Dermis blood vessel endothelial cell (primary cell): Measurements from ENCODE around the gene BATF. TPM values are rescaled to one million over a fixed set of nuclear protein-coding genes. Genes with fewer than 3 reads are reported as not detected.

Experiments used
- DNase-seq: peaks from one replicate; pipeline ENCODE4 v3.0.0; 2010
- total RNA-seq: library from RNA; depleted of rRNA; stranded (reverse); fragments of >200 nt; gene quantifications from 2 replicates; pipeline ENCODE4 v1.2.3, GENCODE V29; 2014

BATF gene
- total RNA-seq, 1 donor from 2014 or later = 3.2 TPM

DNA sequence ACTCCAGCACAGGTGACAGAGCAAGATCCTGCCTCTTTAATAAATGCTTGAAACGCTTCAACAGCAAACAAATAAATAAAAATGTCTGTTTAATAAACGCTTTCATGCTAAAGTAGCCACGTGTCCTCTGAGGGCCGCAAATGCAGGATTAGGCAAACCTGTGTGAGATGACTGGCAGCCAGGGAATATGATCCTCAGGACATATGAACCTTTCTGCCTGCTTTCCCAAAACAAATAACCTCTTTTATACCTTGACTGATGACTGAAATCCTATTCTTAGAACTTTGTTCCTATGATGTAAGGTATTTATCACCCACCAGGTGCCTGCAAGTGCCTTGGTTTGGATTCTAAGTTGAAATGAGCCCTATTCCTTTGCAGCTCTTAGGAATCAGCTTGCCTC lies 41.7 kb downstream of the BATF start:
- DNase-seq = no peak

- no peak for DNase-seq
These were observed 42.8 kb downstream of the BATF start for GRCh38 chr14:75565056-75565455.

DNA sequence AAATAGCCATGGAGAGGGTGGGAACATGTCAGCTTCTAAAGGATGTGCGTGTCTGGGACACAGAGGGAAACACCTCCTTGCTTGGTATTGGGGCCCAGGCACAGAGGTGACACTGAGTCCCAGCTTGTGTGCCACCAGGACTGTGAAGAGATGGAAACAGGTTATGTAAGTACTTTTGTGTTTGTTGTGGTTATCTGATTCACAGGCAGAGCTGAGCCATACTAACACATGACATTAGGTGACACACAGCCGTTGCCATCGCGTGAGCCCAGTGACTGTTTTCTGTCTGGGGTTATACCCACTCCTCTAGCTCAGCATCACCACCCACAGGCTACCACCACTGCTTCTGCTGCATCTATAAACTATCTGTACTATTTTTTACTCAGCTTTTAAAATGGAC lies 44.1 kb downstream of the BATF start:
- DNase-seq = no peak

DNA sequence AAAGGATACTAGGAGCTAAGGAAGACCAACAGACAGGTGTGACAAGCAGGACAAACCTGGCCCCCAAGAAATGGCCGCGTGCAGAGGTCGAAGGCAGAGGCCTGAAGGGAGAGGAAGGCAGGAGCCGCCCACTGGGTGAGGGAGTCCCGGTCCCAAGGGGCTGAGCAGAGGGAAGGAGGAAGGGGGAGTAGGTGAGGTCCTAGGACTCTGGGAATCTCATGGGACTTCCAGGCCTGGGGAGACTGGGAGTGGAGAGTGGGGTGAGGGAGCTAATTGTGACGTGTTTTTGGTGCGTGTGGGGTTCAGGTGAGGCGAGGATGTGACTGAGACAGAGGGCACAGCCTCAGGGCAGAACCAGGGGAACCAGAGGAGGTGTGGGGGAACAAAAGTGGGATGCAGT lies 44.5 kb downstream of the BATF start:
- DNase-seq = no peak

DNA sequence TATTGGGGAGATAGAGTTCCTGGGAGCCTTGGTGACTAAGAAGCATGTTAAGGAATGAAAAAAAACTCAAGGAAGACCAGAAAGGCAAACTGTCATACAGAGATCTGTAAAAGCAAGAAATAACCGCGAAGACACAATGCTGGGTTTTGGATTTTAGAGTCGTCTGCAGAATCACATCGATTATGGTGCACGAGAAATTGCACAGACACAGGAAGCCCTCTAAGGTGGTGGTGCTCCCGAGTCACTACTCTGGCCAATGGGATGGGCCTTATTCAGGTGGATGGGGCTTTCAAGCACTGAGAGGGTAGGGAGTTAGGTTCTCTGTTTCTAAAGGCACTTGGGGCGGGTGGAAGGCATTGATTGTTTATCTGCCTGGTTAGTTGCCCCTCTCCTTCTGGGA lies 45.9 kb downstream of the BATF start:
- no peak for DNase-seq

GRCh38 chr14:75568791-75569190 lies 46.5 kb downstream of the BATF start:
- DNase-seq = no peak

DNA sequence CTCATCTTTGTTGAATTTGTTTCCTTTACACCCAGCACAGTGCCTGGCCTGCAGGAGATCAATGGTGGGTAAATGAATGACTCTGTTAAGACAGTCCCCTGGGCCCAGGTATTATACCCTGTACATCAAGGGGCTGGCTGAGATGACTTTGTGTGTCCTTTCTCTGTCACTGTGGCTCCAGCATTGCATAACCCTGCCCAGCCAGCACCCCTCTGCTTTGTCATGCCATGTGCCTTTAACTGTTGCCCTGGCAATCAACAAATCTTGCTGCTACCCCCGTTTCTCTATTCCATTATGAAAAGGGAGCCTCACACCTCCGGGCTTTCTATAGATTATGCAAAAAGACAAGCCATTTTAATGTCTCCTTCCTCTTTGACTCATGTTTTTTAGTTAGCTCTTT lies 48.5 kb downstream of the BATF start:
- no peak for DNase-seq

DNA sequence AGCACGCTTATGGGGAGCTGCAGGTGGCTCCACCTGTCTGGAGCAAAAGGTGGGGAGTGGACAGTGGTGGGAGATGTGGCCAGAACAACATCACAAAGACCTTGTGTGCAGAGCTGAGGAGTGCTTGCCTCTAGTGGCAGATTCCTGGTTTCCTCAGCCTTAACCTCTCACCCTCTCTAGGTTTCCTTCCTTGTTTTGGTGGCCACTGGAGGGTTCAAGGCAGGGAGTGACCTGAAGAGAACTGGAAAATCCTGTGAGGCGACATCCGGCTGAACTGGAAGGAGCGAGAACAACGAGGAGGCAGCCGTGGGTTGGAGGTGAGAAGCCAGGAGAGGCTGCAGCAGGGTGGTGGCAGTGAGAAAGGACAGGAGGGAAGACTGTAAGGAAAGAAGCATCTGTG lies 49.8 kb downstream of the BATF start:
- DNase-seq = no peak

GRCh38 chr14:75577090-75577489 lies 54.8 kb downstream of the BATF start:
- no peak for DNase-seq

- peak; percentile 93 for DNase-seq
These were observed 55.4 kb downstream of the BATF start for GRCh38 chr14:75577729-75578101.

GRCh38 chr14:75578102-75578785 lies 56.0 kb downstream of the BATF start, which contains the start of gene FLVCR2:
Gene FLVCR2 (plus strand): TSS chr14:75578620. CDS start chr14:75578973, 353 bp downstream.
- peak; percentile 75 for DNase-seq

GRCh38 chr14:75578786-75579337 lies 56.6 kb downstream of the BATF start:
- DNase-seq = peak; percentile 64

GRCh38 chr14:75579338-75579864 lies 57.1 kb downstream of the BATF start:
- DNase-seq = peak; percentile 45

- DNase-seq = no peak
These were observed 57.6 kb downstream of the BATF start for GRCh38 chr14:75579882-75580281.

DNA sequence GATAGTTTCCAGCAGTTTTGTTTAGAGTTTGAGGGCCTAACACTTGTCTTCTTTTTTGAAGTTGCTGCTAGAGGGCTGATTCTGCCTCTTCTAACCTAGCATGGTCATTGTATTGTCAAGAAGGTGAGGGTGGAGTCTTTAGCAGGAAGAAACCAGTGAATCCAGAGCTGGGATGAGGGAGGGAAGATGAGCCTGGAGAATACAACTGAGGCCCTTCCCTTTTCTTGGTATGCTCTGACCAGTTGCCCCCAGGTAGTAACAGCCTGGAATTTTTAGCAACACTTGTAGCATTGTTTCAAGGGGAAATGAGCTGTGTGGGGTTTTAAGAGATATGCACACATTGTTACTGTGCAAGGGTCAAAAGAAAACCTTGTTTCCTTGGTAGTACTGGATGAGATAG lies 65.1 kb downstream of the BATF start:
- DNase-seq = no peak

- no peak for DNase-seq
These were observed 67.7 kb downstream of the BATF start for GRCh38 chr14:75589931-75590330.

DNA sequence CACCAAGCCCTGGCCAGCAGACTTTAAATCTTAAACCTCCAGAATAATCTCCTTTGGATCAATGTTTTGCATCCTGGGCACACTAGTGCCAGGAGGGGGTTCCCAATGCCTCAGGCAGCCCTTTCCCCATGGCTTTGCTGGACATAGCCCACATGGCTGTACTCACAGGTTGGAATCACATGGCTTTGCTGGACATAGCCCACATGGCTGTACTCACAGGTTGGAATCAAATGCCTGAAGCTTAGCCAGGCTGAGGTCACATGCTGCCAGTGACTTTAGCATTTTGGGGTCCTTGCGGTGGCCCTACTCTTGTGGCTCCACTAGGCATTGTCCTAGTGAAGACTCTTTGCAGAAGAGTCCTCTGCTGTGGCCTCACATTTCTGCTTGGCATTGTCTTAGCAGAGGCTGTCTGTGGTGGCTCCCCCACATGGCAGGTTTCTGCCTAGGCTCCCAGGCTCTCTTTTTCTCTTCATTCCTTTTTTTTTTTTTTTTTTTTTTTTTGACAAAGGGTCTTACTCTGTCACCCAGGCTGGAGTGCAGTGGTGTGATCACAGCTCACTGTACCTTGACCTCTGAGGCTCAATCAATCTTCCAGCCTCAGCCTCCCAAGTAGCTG lies 69.2 kb downstream of the BATF start:
- no peak for DNase-seq

GRCh38 chr14:75591987-75592575 lies 69.8 kb downstream of the BATF start:
- no peak for DNase-seq

DNA sequence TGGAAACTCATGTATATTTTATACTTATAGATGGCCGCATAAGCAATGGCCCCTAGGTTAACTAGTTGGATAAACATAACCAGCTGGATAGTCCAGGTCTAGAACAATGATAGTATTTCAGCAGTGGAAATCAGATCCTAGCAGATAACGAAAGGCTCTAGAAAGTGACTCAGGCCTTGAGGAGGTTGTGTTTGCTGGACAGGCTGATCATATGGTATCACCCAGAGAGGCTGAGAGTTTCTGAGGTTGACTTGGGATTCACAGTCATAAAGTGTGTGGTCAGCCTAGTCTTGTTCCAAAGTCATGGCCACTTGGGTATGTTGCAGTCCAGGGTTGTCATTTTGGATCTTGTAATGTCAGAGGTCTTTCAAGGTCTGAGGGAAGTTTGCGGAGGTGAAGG lies 73.0 kb downstream of the BATF start:
- DNase-seq = no peak
